BE2C (cell line): ENCODE data around the gene NLGN1.

Source experiments
- DNase-seq: peaks from one replicate; pipeline ENCODE4 v3.0.0-alpha.2; 2020
- H3K27me3 ChIP-seq: fragments of 250-450 bp; sonication (Bioruptor Pico); 2 replicates; pipeline ENCODE4 v1.5.1; 2020; ENCODE audit warnings: mild to moderate bottlenecking
- H3K36me3 ChIP-seq: fragments of 250-450 bp; sonication (Bioruptor Pico); 2 replicates; pipeline ENCODE4 v1.5.1; 2020; ENCODE audit warnings: mild to moderate bottlenecking
- H3K4me1 ChIP-seq: fragments of 250-450 bp; sonication (Bioruptor Pico); 2 replicates; pipeline ENCODE4 v1.5.1; 2020
- H3K4me3 ChIP-seq: 2 replicates; pipeline ENCODE4 v1.5.1; 2011; ENCODE audit warnings: low read depth, low read length
- H3K9me3 ChIP-seq: fragments of 250-450 bp; sonication (Bioruptor Pico); 2 replicates; pipeline ENCODE4 v1.5.1; 2020
- TF ChIP-seq, protein P1 (sequence below): IDR thresholded peaks from 2 replicates; pipeline ENCODE4 v1.5.1; 2012; ENCODE audit warnings: mild to moderate bottlenecking, low read depth, low read length

Gene NLGN1

DNA sequence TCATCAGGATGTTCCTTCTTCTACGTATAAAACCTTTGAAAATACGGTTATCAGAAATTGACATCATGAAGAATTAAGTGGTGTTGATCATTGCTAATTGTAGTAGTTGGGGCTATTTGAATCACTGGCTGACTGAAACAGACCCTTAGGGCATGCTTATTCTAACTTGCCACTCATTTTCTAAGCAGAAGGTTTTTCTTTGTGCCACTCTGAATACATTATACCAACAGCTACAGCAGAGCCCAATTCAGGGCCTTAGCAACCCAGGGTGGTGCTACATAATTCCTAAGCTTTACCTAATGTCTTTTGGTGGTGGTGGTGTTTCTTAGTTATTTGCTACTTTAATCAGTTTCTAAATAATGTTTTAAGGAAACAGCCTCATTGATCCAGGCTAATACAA lies 524.2 kb downstream of the NLGN1 start:
- H3K27me3 ChIP-seq = no peaks in the 10 kb centered on the region
- TF ChIP-seq, protein P1, sequence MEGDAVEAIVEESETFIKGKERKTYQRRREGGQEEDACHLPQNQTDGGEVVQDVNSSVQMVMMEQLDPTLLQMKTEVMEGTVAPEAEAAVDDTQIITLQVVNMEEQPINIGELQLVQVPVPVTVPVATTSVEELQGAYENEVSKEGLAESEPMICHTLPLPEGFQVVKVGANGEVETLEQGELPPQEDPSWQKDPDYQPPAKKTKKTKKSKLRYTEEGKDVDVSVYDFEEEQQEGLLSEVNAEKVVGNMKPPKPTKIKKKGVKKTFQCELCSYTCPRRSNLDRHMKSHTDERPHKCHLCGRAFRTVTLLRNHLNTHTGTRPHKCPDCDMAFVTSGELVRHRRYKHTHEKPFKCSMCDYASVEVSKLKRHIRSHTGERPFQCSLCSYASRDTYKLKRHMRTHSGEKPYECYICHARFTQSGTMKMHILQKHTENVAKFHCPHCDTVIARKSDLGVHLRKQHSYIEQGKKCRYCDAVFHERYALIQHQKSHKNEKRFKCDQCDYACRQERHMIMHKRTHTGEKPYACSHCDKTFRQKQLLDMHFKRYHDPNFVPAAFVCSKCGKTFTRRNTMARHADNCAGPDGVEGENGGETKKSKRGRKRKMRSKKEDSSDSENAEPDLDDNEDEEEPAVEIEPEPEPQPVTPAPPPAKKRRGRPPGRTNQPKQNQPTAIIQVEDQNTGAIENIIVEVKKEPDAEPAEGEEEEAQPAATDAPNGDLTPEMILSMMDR = no peak
- H3K4me3 ChIP-seq = no peak overlapping the region
- DNase-seq = no peak
- no peaks in the 10 kb centered on the region for H3K36me3 ChIP-seq
- no peaks in the 10 kb centered on the region for H3K9me3 ChIP-seq
- H3K4me1 ChIP-seq = no peaks in the 10 kb centered on the region

- H3K4me1 ChIP-seq = no peaks in the 10 kb centered on the region
- DNase-seq = no peak
- TF ChIP-seq, protein P1 = no peak
- H3K27me3 ChIP-seq = no peaks in the 10 kb centered on the region
- H3K4me3 ChIP-seq = no peak overlapping the region
- no peaks in the 10 kb centered on the region for H3K9me3 ChIP-seq
- H3K36me3 ChIP-seq = no peaks in the 10 kb centered on the region
Observed at GRCh38 chr3:173923204-173923603, 525.7 kb downstream of the NLGN1 start.

DNA sequence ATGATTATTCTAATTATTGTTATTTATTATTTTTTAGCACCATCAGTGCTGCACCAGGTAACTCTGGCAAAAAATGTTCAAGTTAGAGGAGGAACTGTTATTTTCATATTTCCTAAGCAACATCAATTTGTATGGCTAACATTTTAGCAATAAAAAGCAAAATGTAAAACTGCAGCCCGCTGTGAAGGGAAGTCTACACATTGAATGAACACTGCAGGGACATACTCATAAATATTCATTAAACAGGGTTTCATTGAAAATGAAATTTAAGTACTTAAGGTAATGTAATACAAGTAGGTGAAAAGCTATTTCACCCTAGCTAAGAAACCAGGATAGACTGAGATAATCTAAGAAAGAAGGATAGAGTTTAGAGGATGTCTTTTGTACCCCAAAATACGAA lies 532.7 kb downstream of the NLGN1 start:
- H3K4me1 ChIP-seq = no peaks in the 10 kb centered on the region
- no peak overlapping the region for H3K4me3 ChIP-seq
- DNase-seq = no peak
- H3K9me3 ChIP-seq = no peaks in the 10 kb centered on the region
- H3K36me3 ChIP-seq = no peaks in the 10 kb centered on the region
- H3K27me3 ChIP-seq = no peaks in the 10 kb centered on the region
- TF ChIP-seq, protein P1 = no peak

DNA sequence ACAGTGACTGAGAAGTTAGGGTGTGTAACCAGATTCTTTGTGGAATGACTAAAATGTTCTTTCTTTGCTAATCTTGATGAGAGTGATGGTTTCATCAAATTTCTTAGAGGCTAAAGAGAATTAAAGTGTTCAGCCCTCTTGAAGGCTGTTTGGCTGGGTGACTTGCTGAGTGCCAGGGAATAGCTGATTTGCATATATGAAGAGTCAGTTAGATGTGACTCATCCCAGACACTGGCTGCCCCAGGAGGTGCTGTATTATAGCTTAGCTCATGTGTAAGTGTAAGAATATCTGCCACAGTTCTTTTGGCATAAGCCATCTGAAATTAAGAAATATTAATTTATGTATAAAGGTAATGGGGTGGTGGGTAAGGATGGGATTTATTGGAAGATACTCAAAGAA lies 535.1 kb downstream of the NLGN1 start:
- Histone ChIP-seq H3K4me1 (no peaks in the 10 kb centered on the region), H3K4me3 (no peak overlapping the region), H3K9me3 (no peaks in the 10 kb centered on the region), H3K27me3 (no peaks in the 10 kb centered on the region), H3K36me3 (no peaks in the 10 kb centered on the region)
- TF ChIP-seq, protein P1 = no peak
- DNase-seq = no peak

DNA sequence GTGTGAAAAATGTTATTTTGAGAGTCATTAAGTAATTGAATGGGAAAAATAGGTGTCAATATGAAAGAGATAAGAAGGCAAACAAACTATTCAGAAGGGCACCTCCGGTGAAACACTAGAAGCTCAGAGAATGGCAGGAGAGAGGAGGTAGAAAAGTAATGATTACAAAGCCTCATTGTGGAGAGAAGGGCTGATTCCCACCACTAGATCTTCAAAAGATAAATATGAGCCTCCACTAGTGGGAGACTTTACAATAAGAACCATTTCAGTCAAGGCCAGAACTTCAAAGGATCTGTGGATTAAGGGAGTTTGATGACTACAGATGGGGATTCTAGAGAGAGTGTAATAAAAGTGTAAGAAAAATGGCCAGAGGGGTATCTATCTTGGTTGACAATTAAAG lies 535.6 kb downstream of the NLGN1 start:
- H3K4me1 ChIP-seq = no peaks in the 10 kb centered on the region
- no peak for DNase-seq
- H3K4me3 ChIP-seq = no peak overlapping the region
- no peaks in the 10 kb centered on the region for H3K27me3 ChIP-seq
- no peaks in the 10 kb centered on the region for H3K36me3 ChIP-seq
- TF ChIP-seq, protein P1 = no peak
- no peaks in the 10 kb centered on the region for H3K9me3 ChIP-seq

GRCh38 chr3:173936316-173936715 lies 538.8 kb downstream of the NLGN1 start:
- Histone ChIP-seq H3K9me3 (no peaks in the 10 kb centered on the region), H3K4me3 (no peak overlapping the region), H3K27me3 (no peaks in the 10 kb centered on the region), H3K36me3 (no peaks in the 10 kb centered on the region), H3K4me1 (no peaks in the 10 kb centered on the region)
- no peak for DNase-seq
- TF ChIP-seq, protein P1 = no peak
